GM12892 (cell line): Measurements from ENCODE around the gene STN1.

ENCODE experiments used
- POLR2A ChIP-seq: IDR thresholded peaks from 2 replicates; pipeline ENCODE4 v1.6.1; 2011; ENCODE audit warnings: low read depth, low read length, control low read depth
- POLR2AphosphoS5 ChIP-seq: IDR thresholded peaks from 2 replicates; pipeline ENCODE4 v1.6.1; 2011; ENCODE audit warnings: low read depth, low read length, control low read depth

GRCh38 chr10:103933557-103934121, 15.7 kb upstream of the STN1 start:
- TF ChIP-seq POLR2A (no peak), POLR2AphosphoS5 (no peak)
